Esophagus muscularis mucosa (tissue), 3 donors: ENCODE measurements around the gene P2RY1.

Source experiments
- CTCF ChIP-seq, 3 experiments: fragments of 200-600 bp in 2 of 3; fragments of 450-650 bp in 1 of 3; sonication (generic) in 2 of 3; IDR thresholded peaks; one replicate each; pipeline ENCODE4 v1.5.1; 2017 to 2019; ENCODE audit warnings: antibody characterized with exemption in 3 of 3, mild to moderate bottlenecking in 2 of 3, moderate library complexity in 1 of 3
- POLR2AphosphoS5 ChIP-seq, 2 donors: sonication (generic); formaldehyde crosslinking; IDR thresholded peaks; one replicate each; pipeline ENCODE4 v1.6.1; 2017; ENCODE audit warnings: antibody characterized with exemption in 2 of 2

- TF ChIP-seq CTCF (IDR thresholded peaks at IDR 0.05) (no peak), POLR2AphosphoS5 (IDR thresholded peaks at IDR 0.05) (no peak)
These were observed 7.5 kb downstream of the P2RY1 start for GRCh38 chr3:152842413-152842812.
